Mesendoderm (in vitro differentiated cells): Measurements from ENCODE around the gene DLG5.

ENCODE experiments used
- DNase-seq: peaks from one replicate; pipeline ENCODE4 v3.0.0; 2013
- H2AK5ac ChIP-seq: 2 replicates; pipeline ENCODE4 v1.6.1; 2013; ENCODE audit warnings: low read length, inconsistent platforms
- H2BK120ac ChIP-seq: 2 replicates; pipeline ENCODE4 v1.6.1; 2013; ENCODE audit warnings: low read depth, mild to moderate bottlenecking, low read length, moderate library complexity, mixed read lengths
- H2BK15ac ChIP-seq: replicated peaks from 2 replicates; pipeline ENCODE4 v1.6.1; 2013; ENCODE audit warnings: low read depth, mild to moderate bottlenecking, moderate library complexity
- H2BK5ac ChIP-seq: 2 replicates; pipeline ENCODE4 v1.6.1; 2013; ENCODE audit warnings: low read length, inconsistent platforms
- H3K18ac ChIP-seq: 2 replicates; pipeline ENCODE4 v1.6.1; 2013; ENCODE audit warnings: mild to moderate bottlenecking, low read length, mixed read lengths
- H3K23ac ChIP-seq: one replicate; pipeline ENCODE4 v1.6.1; 2013; ENCODE audit warnings: low read length
- H3K27ac ChIP-seq: 2 replicates; pipeline ENCODE4 v1.5.1; 2013; ENCODE audit warnings: low read depth, mild to moderate bottlenecking, inconsistent platforms, low read length, moderate library complexity
- H3K27me3 ChIP-seq: 2 replicates; pipeline ENCODE4 v1.6.1; 2013; ENCODE audit warnings: low read length, control low read depth, mild to moderate bottlenecking, inconsistent platforms; ENCODE audit not compliant: insufficient read depth, poor library complexity
- H3K36me3 ChIP-seq: 2 replicates; pipeline ENCODE4 v1.6.1; 2013; ENCODE audit warnings: low read length, inconsistent platforms; ENCODE audit not compliant: control insufficient read depth, insufficient read depth
- H3K4ac ChIP-seq: one replicate; pipeline ENCODE4 v1.6.1; 2013; ENCODE audit warnings: low read depth, mild to moderate bottlenecking, low read length, moderate library complexity
- H3K4me1 ChIP-seq: 2 replicates; pipeline ENCODE4 v1.6.1; 2013; ENCODE audit warnings: low read depth, low read length, inconsistent platforms; ENCODE audit not compliant: control insufficient read depth
- H3K4me2 ChIP-seq: 2 replicates; pipeline ENCODE4 v1.6.1; 2013; ENCODE audit warnings: low read length
- H3K4me3 ChIP-seq: 2 replicates; pipeline ENCODE4 v1.5.1; 2013; ENCODE audit warnings: mild to moderate bottlenecking, low read length
- H3K56ac ChIP-seq: one replicate; pipeline ENCODE4 v1.6.1; 2013; ENCODE audit warnings: low read length
- H3K79me1 ChIP-seq: 2 replicates; pipeline ENCODE4 v1.6.1; 2013; ENCODE audit warnings: low read length, inconsistent platforms
- H3K79me2 ChIP-seq: 2 replicates; pipeline ENCODE4 v1.6.1; 2013; ENCODE audit warnings: mild to moderate bottlenecking, low read length; ENCODE audit not compliant: control insufficient read depth, insufficient read depth
- H3K9ac ChIP-seq: 2 replicates; pipeline ENCODE4 v1.6.1; 2013; ENCODE audit warnings: low read length, inconsistent platforms
- H4K5ac ChIP-seq: one replicate; pipeline ENCODE4 v1.6.1; 2013; ENCODE audit warnings: low read length
- H4K8ac ChIP-seq: one replicate; pipeline ENCODE4 v1.6.1; 2013; ENCODE audit warnings: low read depth, mild to moderate bottlenecking, control low read depth, low read length, moderate library complexity
- WGBS: extraction: QIAGEN DNeasy Blood & Tissue Kit; methylation state at CpG from one replicate; pipeline ENCODE4 v1.1.7; 2013; ENCODE audit warnings: low lambda C conversion rate, missing lambda C conversion rate; ENCODE audit not compliant: insufficient coverage; ENCODE audit errors: extremely low coverage; 5-methylcytosine and 5-hydroxymethylcytosine counted together

Gene DLG5

GRCh38 chr10:77818378-77818777, 108.2 kb downstream of the DLG5 start:
- Histone ChIP-seq H3K23ac (no peak overlapping the region), H3K18ac (no peak overlapping the region), H2BK15ac (no peak overlapping the region), H3K4me1 (no peaks in the 10 kb centered on the region), H2BK120ac (no peak overlapping the region), H3K56ac (no peak overlapping the region), H4K8ac (no peak overlapping the region), H2BK5ac (no peak overlapping the region), H2AK5ac (no peak overlapping the region), H3K4me3 (no peak overlapping the region), H3K36me3 (peaks cover 32% of the 10 kb centered on the region), H3K27ac (no peak overlapping the region), H3K4ac (no peak overlapping the region), H4K5ac (no peak overlapping the region), H3K9ac (no peak overlapping the region), H3K4me2 (no peak overlapping the region), H3K79me1 (no peaks in the 10 kb centered on the region), H3K27me3 (no peaks in the 10 kb centered on the region), H3K79me2 (no peaks in the 10 kb centered on the region)
- no peak for DNase-seq
- WGBS = no CpG with 5 or more reads among the region's 4 CpGs

- no peak overlapping the region for H2AK5ac ChIP-seq
- H4K8ac ChIP-seq = no peak overlapping the region
- H3K4me1 ChIP-seq = no peaks in the 10 kb centered on the region
- H3K27ac ChIP-seq = no peak overlapping the region
- no peaks in the 10 kb centered on the region for H3K79me2 ChIP-seq
- H2BK120ac ChIP-seq = no peak overlapping the region
- no peak overlapping the region for H4K5ac ChIP-seq
- no peaks in the 10 kb centered on the region for H3K27me3 ChIP-seq
- H3K36me3 ChIP-seq = peaks cover 33% of the 10 kb centered on the region
- H3K56ac ChIP-seq = no peak overlapping the region
- H2BK5ac ChIP-seq = no peak overlapping the region
- no CpG with 5 or more reads among the region's 11 CpGs for WGBS
- DNase-seq = no peak
- H2BK15ac ChIP-seq = no peak overlapping the region
- no peak overlapping the region for H3K9ac ChIP-seq
- H3K4ac ChIP-seq = no peak overlapping the region
- no peaks in the 10 kb centered on the region for H3K79me1 ChIP-seq
- H3K4me3 ChIP-seq = no peak overlapping the region
- H3K4me2 ChIP-seq = no peak overlapping the region
- H3K23ac ChIP-seq = no peak overlapping the region
- H3K18ac ChIP-seq = no peak overlapping the region
Observed at GRCh38 chr10:77817541-77817940, 109.0 kb downstream of the DLG5 start.

- no peak overlapping the region for H3K4ac ChIP-seq
- H3K27ac ChIP-seq = no peak overlapping the region
- no peak overlapping the region for H3K4me2 ChIP-seq
- peaks cover 34% of the 10 kb centered on the region for H3K36me3 ChIP-seq
- H3K79me2 ChIP-seq = no peaks in the 10 kb centered on the region
- no peak overlapping the region for H3K18ac ChIP-seq
- H2BK120ac ChIP-seq = no peak overlapping the region
- no peak overlapping the region for H2BK5ac ChIP-seq
- no peak overlapping the region for H3K56ac ChIP-seq
- no peaks in the 10 kb centered on the region for H3K27me3 ChIP-seq
- H3K4me3 ChIP-seq = no peak overlapping the region
- no peak overlapping the region for H2BK15ac ChIP-seq
- DNase-seq = no peak
- no peak overlapping the region for H4K8ac ChIP-seq
- no CpG with 5 or more reads among the region's 11 CpGs for WGBS
- H4K5ac ChIP-seq = no peak overlapping the region
- no peak overlapping the region for H2AK5ac ChIP-seq
- H3K4me1 ChIP-seq = no peaks in the 10 kb centered on the region
- no peak overlapping the region for H3K9ac ChIP-seq
- H3K79me1 ChIP-seq = no peaks in the 10 kb centered on the region
- no peak overlapping the region for H3K23ac ChIP-seq
Observed at GRCh38 chr10:77816311-77816710, 110.2 kb downstream of the DLG5 start.

GRCh38 chr10:77812741-77813140, 113.8 kb downstream of the DLG5 start:
- WGBS = no CpG with 5 or more reads among the region's 6 CpGs
- Histone ChIP-seq H3K79me2 (no peaks in the 10 kb centered on the region), H2BK120ac (no peak overlapping the region), H2BK5ac (no peak overlapping the region), H4K8ac (no peak overlapping the region), H3K4me3 (no peak overlapping the region), H3K27ac (no peak overlapping the region), H3K36me3 (peaks cover 34% of the 10 kb centered on the region), H3K23ac (no peak overlapping the region), H4K5ac (no peak overlapping the region), H2BK15ac (no peak overlapping the region), H3K18ac (no peak overlapping the region), H3K27me3 (no peaks in the 10 kb centered on the region), H2AK5ac (no peak overlapping the region), H3K4me2 (no peak overlapping the region), H3K56ac (no peak overlapping the region), H3K4me1 (no peaks in the 10 kb centered on the region), H3K79me1 (no peaks in the 10 kb centered on the region), H3K4ac (no peak overlapping the region), H3K9ac (no peak overlapping the region)
- DNase-seq = no peak

- no peaks in the 10 kb centered on the region for H3K27me3 ChIP-seq
- no peak overlapping the region for H2AK5ac ChIP-seq
- H3K4ac ChIP-seq = no peak overlapping the region
- H3K18ac ChIP-seq = no peak overlapping the region
- peaks cover 33% of the 10 kb centered on the region for H3K36me3 ChIP-seq
- no peak overlapping the region for H2BK120ac ChIP-seq
- H3K4me1 ChIP-seq = no peaks in the 10 kb centered on the region
- no peaks in the 10 kb centered on the region for H3K79me2 ChIP-seq
- no peak overlapping the region for H2BK5ac ChIP-seq
- DNase-seq = no peak
- H3K79me1 ChIP-seq = no peaks in the 10 kb centered on the region
- H3K4me2 ChIP-seq = no peak overlapping the region
- H4K8ac ChIP-seq = no peak overlapping the region
- no peak overlapping the region for H2BK15ac ChIP-seq
- no peak overlapping the region for H3K23ac ChIP-seq
- no peak overlapping the region for H3K4me3 ChIP-seq
- H3K27ac ChIP-seq = no peak overlapping the region
- no CpG with 5 or more reads among the region's 23 CpGs for WGBS
- H3K9ac ChIP-seq = no peak overlapping the region
- no peak overlapping the region for H3K56ac ChIP-seq
- H4K5ac ChIP-seq = no peak overlapping the region
Observed at GRCh38 chr10:77811831-77812430, 114.6 kb downstream of the DLG5 start.
